NCI-H187 (cell line): ENCODE measurements around the gene PPM1B.
"Not testable (repeated sequence)": the region's sequence is repeated elsewhere in the genome, so short reads cannot be mapped to it uniquely, and the experiment has no call there.

Source experiments
- DNase-seq, 2 experiments: peaks; one replicate each; lab custom pipeline; 2025; lab: John Stamatoyannopoulos, UW

Gene PPM1B

DNA sequence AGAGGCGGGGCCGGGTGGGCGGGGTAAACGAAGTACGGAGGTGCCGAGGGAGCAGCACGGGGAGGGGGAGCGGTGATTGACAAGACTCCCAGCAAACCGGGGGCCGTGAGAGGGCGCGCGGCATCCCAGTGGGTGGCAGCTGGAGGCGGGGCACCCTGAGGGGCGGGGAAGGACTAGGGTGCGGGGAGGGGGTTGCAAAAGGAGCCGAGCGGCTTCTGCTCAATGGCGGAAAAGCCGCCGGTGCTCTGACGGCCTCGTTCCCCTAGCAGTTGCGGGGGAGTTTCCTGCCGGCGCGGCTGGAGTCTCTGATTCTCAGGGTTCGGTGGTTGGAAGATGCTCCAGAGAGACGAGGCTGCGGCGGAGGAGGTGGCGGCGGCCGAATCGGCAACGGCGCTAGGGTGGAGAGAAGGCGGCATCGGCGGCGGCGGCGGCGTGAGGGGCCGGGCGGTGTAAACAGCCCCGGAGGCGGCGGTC lies at the start of gene PPM1B:
TSS of gene PPM1B (plus strand) at position 195 of the 474 bp plus-strand sequence. CDS start 32,325 bp downstream, outside the sequence.
- peak; percentile 100 for DNase-seq

DNA sequence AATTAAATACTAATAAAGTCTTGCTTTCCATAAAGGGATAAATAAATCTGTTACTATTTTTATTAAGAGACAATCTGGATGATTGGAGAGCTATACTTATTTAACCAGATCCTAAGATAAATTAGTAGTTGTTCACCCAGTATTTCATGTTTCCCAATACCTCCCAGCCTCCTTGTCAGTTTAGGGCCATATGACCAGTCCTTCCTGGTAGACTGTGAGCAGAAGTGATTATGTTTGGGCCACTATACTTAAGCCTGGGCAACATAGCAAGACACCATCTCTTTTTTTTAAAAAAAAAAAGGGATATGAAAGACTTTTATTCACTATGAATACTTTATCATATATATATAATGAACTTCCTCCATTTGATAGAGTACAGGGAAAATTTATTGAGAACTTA lies 48.8 kb upstream of the PPM1B start:
- no peak for DNase-seq

GRCh38 chr2:44120428-44120827 lies 48.2 kb upstream of the PPM1B start:
- DNase-seq = no peak

GRCh38 chr2:44121899-44122298 lies 46.8 kb upstream of the PPM1B start:
- DNase-seq = no peak

GRCh38 chr2:44124500-44124899 lies 44.2 kb upstream of the PPM1B start:
- DNase-seq = no peak

GRCh38 chr2:44126106-44126797 lies 42.4 kb upstream of the PPM1B start:
- no peak for DNase-seq

GRCh38 chr2:44130441-44130840 lies 38.2 kb upstream of the PPM1B start:
- DNase-seq = no peak

DNA sequence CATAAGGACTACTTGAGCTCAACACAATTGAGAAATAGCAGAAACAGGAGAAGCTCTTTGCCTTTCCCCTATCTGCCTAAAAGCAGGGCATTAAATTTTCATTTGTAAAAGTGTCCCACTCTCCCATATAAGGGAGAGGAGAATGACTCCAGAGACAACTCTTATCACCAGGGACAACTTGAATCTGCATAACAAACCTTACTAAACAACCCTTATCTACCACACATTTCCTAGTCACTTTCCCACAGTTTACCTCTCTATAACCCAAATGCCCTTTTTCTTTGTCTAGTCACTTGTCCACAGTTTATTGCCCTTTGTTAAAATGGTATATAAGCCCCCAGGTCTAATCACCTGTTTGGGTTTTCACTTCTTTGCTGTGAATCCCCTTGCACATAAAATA lies 37.5 kb upstream of the PPM1B start:
- no peak for DNase-seq

GRCh38 chr2:44133602-44134001 lies 35.1 kb upstream of the PPM1B start:
- DNase-seq = not testable (repeated sequence)

DNA sequence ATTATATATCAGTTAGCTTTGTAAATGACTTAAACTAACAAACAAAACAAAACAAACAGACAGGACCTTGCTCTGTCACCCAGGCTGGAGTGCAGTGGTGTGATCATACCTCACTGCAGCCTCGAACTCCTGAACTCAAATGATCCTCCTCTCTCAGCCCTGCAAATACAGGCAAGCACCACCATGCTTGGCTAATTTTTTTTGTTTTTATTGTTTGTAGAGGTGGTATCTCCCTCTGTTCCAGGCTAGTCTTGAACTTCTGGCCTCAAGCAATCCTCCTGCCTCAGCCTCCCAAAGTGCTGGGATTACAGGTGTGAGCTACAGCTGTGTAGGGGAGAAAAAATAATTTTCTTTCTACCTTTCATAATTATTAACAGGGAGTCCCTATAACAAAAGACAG lies 33.8 kb upstream of the PPM1B start:
- DNase-seq = no peak

- DNase-seq = no peak
Observed at GRCh38 chr2:44135296-44135695, 33.4 kb upstream of the PPM1B start.

DNA sequence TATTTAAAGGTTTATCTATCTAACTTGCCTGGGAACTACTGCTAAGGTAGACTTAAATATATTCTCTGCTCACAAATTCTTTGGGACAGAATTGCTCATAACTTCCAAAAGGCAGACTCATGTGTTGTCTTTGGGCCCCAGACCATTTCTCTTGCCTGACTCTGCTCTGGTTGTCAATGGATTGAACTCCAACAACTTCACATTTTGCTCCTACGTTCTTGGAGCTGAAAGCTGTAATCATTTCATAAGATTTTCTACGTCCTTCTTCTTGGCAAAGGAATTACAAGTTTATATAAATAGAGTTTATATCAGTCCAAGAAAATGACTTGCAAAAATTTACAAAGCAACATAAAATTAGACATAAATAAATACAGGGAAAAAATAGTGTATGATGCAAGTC lies 32.9 kb upstream of the PPM1B start:
- no peak for DNase-seq

DNA sequence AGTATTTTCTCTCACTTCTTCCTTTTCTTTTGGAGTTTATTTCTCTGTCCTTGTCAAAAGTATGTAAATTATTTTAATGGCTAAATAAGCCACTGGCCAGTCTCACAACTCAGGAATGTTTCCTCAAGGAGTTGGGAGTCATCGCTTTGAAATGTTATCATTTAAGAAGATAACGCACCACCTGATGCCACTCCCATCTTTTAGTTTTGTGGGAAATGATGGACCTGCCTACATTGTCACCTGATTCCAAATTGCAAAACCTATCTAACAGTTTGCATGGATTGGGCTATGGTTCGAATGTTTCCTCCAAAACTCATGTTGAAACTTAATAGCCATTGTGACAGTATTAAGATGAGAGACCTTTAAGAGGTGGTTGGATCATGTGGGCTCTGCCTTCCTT lies 32.4 kb upstream of the PPM1B start:
- DNase-seq = no peak

DNA sequence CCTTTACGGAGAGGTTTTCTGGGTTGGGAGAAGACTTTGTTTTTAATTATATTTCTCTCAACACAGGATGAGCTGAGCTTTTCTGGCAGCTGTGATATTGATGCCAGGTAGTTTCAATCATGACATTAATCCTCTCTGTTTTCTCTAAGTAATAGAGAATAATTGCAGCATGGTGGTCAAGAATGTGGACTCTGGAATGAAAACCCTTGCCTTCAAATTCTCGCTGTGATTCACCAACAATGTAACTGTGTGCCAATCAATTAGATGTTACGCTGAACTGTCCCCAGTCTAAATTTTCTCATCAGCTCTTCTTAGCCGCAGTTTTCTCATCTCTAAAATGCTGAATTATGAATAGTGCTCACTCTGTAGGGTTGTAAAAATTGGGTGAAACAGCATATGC lies 31.6 kb upstream of the PPM1B start:
- no peak for DNase-seq

DNA sequence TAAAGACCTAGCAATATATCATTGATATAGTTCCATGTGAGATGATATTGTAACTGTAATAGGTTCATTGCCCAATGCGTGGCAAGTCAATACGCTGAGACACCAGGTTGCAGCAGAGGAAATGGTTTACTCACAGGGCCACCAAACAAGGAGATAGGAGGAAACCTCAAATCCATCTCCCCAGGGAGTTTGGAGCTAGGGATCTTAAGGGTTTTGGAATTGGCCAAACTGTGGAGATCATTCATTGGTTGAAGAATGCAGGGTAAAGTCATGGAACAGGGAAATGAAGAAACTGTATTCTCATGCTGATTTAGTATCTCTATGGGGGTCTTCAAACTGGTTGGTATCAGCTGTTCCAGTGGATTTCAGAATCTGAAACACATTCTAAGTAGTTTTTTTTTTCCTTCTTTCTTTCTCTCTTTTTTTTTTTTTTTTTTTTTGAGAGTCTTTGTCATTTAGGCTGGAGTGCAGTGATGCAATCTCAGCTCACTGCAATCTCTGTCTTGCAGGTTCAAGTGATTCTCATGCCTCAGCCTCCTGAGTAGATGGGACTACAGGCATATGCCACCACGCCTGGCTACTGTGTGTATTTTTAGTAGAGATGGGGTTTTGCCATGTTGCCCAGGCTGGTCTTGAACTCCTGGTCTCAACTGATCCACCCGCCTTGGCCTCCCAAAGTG lies 30.7 kb upstream of the PPM1B start:
- no peak for DNase-seq

- DNase-seq = no peak
Observed at GRCh38 chr2:44139741-44140140, 28.9 kb upstream of the PPM1B start.

GRCh38 chr2:44142306-44142705 lies 26.4 kb upstream of the PPM1B start:
- no peak for DNase-seq

DNA sequence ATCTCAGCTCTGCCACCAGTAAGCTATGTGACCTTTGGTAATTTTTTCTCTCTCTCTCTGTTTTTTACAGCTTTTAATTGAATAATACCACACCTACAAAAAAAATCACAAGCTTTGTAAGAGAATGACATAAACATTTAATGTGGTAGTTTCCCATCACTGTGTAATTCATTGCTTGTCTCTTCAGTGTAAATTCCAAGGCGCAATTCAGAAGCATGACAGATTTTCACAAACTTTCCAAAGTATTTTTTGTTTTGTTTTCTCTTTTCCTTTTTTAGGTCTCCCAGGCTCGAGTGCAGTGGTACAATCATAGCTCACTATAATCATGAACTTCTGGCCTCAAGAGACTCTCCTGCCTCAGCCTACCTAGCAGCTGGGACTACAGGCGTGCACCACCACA lies 25.0 kb upstream of the PPM1B start:
- no peak for DNase-seq

GRCh38 chr2:44148999-44149398 lies 19.7 kb upstream of the PPM1B start:
- DNase-seq = no peak

DNA sequence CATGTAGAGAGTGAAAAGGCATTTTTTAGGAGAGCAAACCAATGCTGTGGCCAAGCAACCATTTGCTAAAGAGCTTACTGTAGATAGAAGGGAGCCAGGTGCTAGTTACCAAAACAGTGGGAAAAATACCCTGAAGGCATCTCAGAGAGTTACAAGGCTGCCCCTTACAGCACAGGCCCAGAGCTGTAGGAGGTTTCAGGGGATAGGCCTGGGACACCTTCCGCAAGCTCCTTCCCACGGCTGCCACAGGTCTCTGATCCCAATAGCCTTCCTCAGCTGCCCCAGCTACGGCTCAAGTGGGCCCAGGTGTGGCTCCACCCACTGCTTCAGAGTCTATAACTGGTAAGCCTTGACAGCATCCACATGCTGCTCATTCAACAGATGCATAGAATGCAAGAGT lies 18.2 kb upstream of the PPM1B start:
- no peak for DNase-seq

- no peak for DNase-seq
Observed at GRCh38 chr2:44152865-44153669, 15.6 kb upstream of the PPM1B start.

DNA sequence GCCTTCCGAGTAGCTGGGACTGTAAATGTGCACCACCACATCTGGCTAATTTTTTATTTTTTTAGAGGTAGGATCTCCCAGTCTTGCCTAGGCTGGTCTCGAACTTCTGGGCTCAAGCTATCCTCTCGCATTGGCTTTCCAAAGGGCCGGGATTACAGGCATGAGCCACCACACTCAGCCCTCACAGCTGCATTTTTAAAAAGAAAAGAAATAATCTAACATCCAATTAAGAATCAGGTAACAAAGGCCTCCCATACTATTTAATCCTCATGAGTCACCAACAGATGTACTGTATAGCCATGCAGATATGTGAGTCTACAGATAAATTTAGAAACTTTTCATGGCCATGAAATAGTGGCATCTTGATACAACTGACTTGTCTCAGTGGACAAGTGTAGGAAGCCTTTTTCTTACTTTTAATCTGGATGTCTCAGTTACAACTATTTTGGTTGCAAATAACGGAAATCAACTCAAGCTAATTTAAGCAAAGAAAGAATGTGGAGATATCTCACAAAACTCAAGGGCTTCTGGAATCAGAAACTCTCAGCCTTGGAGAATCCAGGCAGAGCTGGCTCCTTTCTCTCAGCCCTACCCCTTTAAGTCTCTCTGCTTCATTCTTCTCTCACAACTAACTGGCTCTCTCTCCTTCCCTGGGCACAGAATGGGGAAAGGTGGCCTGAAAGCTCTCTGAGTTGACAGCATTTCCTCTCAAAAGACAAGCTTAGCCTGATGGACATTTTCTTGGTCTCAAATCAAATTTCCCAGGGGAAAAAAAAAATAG lies 12.8 kb upstream of the PPM1B start:
- DNase-seq = no peak
